HG02763 (cell line): ENCODE data around the gene RNF175.
"Not testable (repeated sequence)": the region's sequence is repeated elsewhere in the genome, so short reads cannot be mapped to it uniquely, and the experiment has no call there.

Source experiments
- ATAC-seq: cut with Tn5 transposase; IDR thresholded peaks from one replicate; pipeline ENCODE4 v1.9.1; 2021; ENCODE audit warnings: mild to moderate bottlenecking, moderate library complexity; ENCODE audit not compliant: unreplicated experiment

RNF175 gene

DNA sequence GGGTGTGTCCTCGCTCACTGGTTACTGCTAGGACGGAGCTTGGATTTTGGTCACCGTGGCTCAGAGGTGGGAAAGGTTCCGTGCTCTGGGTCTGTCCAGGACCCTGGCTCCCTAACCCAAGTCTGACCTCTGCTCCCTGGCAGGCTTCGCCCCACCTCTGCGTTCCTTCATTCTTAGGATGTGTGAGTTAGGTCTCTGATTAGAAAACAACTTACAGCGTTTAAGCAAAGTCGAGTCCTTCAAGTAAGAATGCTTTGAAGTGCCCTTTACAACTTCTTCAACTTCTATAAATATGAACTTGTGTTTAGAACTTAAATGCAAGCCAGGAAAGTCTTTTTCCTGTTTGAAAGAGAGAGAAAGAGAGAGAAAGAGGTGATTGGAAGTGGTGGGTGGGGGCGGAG, 74.9 kb downstream of the RNF175 start:
- no peak for ATAC-seq

GRCh38 chr4:153684182-153684970, 75.4 kb downstream of the RNF175 start, which contains the start of gene TLR2:
Gene TLR2, plus strand, starts transcription at chr4:153684280. Its CDS starts 18,628 bp downstream, at chr4:153702908.
- ATAC-seq: peak; percentile 77

GRCh38 chr4:153683763-153684181, 76.1 kb downstream of the RNF175 start:
- ATAC-seq: no peak

DNA sequence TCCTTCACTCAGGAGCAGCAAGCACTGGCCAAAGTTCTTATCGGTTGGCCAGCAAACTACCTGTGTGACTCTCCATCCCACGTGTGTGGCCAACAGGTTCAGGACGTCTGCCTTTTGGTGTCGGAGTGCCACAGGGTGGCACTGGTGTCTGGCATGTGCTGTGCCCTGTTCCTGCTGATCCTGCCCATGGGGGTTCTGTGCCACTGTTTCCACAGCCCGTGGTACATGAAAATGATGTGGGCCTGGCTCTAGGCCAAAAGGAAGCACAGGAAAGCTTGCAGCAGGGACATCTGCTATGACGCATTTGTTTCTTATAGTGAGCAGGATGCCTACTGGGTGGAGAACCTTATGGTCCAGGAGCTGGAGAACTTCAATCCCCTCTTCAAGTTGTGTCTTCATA, 80.3 kb downstream of the RNF175 start:
- no peak for ATAC-seq

- no peak for ATAC-seq
Observed at GRCh38 chr4:153676984-153677383, 82.8 kb downstream of the RNF175 start.

DNA sequence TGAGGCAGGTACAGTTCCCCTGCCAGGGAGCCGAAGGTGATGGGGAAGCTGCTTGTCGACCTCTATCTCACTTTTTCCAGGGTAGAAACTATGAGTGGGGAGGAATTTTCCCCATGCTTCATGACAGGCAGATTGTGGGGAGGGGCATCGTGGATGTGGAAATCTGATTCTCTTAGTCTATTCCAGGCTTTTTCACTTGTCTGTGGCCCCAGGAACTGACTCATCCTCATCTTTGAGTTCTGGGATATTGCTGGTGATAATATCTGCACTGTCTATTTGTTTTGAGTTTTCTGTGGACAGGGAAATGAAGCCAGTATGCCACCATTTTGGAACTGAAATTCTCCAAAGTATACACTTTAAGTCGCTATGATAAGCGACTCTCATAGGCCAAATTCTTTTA, 83.3 kb downstream of the RNF175 start:
- no peak for ATAC-seq

DNA sequence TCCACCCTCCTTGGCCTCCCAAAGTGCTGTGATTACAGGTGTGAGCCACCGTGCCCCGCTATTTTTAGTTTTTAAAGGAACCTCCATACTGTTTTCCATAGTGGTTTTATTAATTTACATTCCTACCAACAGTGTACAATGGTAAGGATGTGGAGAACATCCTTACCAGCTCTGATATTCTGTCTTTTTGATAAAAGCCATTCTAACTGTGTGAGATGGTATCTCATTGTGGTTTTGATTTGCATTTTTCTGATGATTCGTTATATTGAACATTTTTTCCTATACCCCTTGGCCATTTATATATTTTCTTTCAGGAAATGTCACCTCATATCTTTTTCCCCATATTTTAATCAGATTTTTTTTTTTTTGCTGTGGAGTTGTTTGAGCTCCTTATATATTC, 90.0 kb downstream of the RNF175 start:
- no peak for ATAC-seq

DNA sequence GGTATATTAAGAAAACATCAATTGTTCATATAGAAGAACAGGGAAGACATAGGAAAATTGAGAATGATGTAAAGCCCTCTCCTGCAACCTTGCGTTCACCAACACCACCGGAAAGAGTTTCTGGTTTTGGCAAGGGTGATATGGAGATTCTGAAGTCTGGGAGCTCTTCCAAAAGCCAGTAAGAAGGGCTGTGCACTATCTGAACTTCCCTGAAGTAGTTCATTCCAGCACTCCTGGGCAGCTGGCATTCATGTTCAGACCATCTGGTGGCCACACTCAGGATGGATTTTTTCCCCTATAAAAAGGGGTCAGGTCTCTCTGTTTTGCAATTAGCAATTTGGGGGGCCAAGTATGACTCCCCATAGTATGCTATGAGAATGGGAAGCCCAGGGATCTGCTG, 91.2 kb downstream of the RNF175 start:
- ATAC-seq: no peak

DNA sequence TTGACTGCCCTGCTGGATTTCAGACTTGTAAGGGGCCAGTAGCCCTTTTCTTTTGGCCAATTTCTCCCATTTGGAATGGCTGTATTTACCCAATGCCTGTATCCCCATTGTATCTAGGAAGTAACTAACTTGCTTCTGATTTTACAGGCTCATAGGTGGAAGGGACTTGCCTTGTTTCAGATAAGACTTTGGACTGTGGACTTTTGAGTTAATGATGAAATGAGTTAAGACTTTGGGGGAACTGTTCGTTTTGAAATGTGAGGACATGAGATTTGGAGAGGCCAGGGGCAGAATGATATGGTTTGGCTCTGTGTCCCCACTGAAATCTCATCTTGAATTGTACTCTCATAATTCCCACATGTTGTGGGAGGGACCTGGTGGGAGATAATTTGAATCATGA, 93.3 kb downstream of the RNF175 start:
- not testable (repeated sequence) for ATAC-seq

GRCh38 chr4:153663667-153664066, 96.2 kb downstream of the RNF175 start:
- no peak for ATAC-seq

DNA sequence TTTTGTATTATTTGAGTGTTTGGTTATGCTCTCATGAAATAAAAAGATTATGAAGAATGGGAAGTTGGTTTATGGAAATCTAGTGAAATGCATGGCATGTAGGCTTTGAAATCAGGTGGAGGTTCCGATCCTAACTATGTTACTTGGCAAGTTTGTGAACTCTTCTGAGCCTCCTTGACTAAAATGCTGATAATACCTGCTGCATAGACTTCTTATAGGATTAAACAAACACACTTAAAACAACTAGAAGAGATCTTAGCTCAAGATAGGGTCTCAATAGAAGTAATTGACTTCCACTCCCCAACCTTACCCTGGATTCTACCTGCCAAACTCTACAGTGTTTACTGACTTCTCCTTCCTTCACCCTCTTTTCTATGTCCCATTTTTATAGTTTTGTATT, 97.9 kb downstream of the RNF175 start:
- ATAC-seq: no peak

DNA sequence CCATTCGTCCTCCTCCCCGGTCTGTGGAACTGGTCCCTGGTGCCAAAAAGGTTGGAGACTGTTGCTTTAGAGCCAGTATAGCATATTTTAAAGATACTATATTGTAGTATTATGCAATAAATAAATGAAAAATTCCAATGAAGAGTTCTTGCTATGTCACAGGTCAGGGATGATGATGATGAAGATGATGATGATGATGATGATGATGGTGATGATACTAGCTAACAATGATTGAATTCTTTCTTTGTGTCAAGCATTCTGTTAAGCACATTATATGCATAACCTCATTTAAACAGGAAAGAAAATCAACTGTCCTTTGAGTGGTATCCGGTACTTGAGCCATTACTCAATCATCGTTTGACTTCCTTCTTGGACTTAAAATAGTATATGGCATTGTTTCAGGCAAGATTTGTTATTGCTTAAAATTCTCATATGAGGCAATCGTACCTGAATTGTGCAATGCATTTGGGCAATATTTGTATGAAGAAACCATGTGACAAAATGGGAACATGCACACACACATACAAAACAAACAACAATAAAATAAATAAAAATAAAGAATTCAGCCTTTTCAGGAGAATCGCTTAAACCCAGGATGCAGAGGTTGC, 98.5 kb downstream of the RNF175 start:
- no peak for ATAC-seq
